GM12878 (cell line): Measurements from ENCODE around the gene ATP4B. TPM values are rescaled to one million over a fixed set of nuclear protein-coding genes. Genes with fewer than 3 reads are reported as not detected.

ENCODE experiments used
- CBFB ChIP-seq: IDR thresholded peaks from 2 replicates; pipeline ENCODE4 v1.6.1; 2016; ENCODE audit warnings: antibody characterized with exemption, low read depth
- CUX1 ChIP-seq: IDR thresholded peaks from 2 replicates; pipeline ENCODE4 v1.6.1; 2012; ENCODE audit warnings: improper control_type of control experiment, low read depth, low read length; ENCODE audit not compliant: insufficient replicate concordance
- HDGF ChIP-seq: fragments of 450-650 bp; IDR thresholded peaks from 2 replicates; pipeline ENCODE4 v1.6.1; 2016; ENCODE audit warnings: antibody characterized with exemption
- MTA3 ChIP-seq: IDR thresholded peaks from 2 replicates; pipeline ENCODE4 v1.6.1; 2012; ENCODE audit warnings: low read length, inconsistent platforms, borderline replicate concordance
- MXI1 ChIP-seq: fragments of 150-350 bp; IDR thresholded peaks from 2 replicates; pipeline ENCODE4 v1.6.1; 2011; ENCODE audit warnings: low read depth, mild to moderate bottlenecking, inconsistent platforms, low read length, improper control_type of control experiment
- PBX3 ChIP-seq: IDR thresholded peaks from 2 replicates; pipeline ENCODE4 v1.6.1; 2011; ENCODE audit warnings: mild to moderate bottlenecking, low read depth, low read length, moderate library complexity; ENCODE audit not compliant: insufficient replicate concordance
- ZNF687 ChIP-seq: fragments of 450-650 bp; IDR thresholded peaks from 2 replicates; pipeline ENCODE4 v1.6.1; 2017; ENCODE audit warnings: mild to moderate bottlenecking, moderate library complexity
- polyA plus RNA-seq, 11 experiments: library from polyadenylated mRNA; depleted of rRNA in 4 of 11; unstranded in 6 of 11; stranded (reverse) in 5 of 11; fragments of >200 nt; fragmentation: Nextera tagmentation in 4 of 11; fragmentation: Illumina TruSeq in 1 of 11; extraction: Ambion mirVana in 4 of 11; extraction: Trizol in 1 of 11; gene quantifications; 1 replicate in 1 of 11; 2 replicates in 10 of 11; pipeline versions ENCODE4 v1.2.1 to v1.2.3, GENCODE V29; 2011 to 2016; ENCODE audit warnings: inconsistent platforms in 2 of 11, missing spikeins in 2 of 11, low read depth in 1 of 11
- total RNA-seq, 4 experiments: library from RNA; depleted of rRNA in 3 of 4; stranded (reverse); fragments of >200 nt in 3 of 4; fragmentation: Illumina TruSeq in 1 of 4; extraction: Trizol in 1 of 4; gene quantifications; 2 replicates each; pipeline versions ENCODE4 v1.2.1 to v1.2.3, GENCODE V29; 2013 to 2021

The ATP4B gene
- total and polyA plus RNA-seq, 10 of the 15 experiments (the other 5 are each of a cell fraction or from before 2014, with no cell fraction given), result 0.05 to 0.33 (median 0.20) TPM; not detected in 4

GRCh38 chr13:113658836-113659235 is 838 bp upstream of the ATP4B start (continued):
- TF ChIP-seq PBX3, result no peak
- TF ChIP-seq CBFB, result no peak
- no peak for TF ChIP-seq ZNF687
- TF ChIP-seq MTA3, result no peak
- TF ChIP-seq HDGF, result no peak
- TF ChIP-seq CUX1, result no peak
- TF ChIP-seq MXI1, result no peak
